HG02970 (cell line): ENCODE measurements around the gene SERTAD1.
A peak's percentile ranks its signal among the peaks of the same experiment; 100 is the strongest.

ENCODE experiments used
- ATAC-seq: cut with Tn5 transposase; IDR thresholded peaks from one replicate; pipeline ENCODE4 v1.9.1; 2021; ENCODE audit warnings: mild to moderate bottlenecking, moderate library complexity, moderate number of reproducible peaks; ENCODE audit not compliant: unreplicated experiment, low FRiP score

Gene SERTAD1

DNA sequence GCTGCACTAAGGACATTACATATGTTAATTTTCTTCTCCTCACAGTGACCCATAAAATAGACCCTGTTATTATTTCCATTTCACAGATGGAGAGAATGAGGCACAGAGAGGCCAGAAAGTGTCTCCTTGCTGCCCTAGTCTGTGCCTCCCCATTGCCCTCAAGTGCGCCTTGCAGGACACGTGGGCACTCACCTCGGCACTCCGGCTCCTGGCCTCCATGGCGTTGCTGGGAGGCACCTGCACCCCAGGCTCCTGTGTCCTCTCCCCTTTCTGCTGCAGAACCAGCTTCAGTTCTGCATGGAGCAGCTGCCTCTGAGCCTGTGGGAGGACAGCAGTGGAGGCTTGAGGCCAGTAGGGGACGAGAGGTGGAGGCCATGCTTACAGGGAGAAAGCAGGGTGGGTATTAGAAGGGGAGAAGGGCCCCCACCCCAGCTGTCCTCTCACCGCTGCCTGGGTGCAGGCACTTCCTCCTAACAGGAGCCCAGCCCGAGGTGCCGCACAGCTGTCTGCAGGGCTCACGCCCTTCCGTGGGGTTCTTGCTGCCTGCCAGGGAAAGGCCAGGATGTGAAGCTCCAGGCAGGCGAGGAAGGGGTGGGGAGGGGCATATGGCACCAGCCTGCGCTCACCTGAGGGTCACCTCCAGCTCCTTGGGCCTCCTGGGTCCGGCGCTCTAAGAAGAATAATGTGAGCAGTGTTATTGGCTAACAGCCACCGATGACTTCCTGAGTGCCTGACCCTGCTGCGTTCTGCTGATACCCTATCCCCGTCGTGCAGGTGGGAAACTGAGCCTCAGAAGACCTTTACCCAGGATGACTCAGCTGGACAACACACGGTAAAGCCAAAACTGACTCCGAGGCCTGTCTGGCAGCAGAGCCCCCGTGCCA, 17.8 kb downstream of the SERTAD1 start:
- no peak for ATAC-seq

DNA sequence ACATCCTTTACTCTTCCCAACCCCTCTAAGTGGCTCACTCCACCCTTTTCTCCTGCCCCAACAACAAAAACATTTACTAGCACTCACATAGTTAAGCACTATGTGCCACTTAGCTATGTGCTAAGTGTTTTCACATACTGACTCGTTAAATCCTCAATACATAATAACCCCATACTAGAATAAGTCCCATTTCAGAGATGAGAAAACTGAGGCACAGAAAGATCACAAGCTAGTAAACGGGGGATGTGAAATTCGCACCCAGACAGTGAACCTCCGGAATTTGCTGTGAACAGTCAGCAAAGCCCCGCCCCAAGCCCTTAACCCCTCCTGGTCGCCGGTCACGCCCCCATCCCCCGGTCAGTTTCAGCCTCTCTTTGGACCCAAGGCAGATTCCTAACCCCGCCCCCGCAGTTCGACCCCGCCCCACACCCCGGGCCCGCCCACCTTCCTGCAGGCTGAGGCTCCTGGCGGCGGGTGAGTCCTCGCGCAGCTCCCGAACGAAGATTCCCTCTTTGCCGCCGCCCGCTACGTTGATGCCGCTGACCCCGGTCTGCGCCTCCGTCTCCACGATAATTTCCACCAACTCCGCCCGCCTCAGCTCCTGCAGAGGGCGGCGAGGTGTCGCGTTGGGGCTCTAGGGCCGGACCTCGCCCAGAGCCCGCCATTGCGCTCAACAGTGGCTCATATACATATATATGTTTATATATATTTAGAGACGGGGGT, 22.4 kb downstream of the SERTAD1 start:
- peak; percentile 52 for ATAC-seq

DNA sequence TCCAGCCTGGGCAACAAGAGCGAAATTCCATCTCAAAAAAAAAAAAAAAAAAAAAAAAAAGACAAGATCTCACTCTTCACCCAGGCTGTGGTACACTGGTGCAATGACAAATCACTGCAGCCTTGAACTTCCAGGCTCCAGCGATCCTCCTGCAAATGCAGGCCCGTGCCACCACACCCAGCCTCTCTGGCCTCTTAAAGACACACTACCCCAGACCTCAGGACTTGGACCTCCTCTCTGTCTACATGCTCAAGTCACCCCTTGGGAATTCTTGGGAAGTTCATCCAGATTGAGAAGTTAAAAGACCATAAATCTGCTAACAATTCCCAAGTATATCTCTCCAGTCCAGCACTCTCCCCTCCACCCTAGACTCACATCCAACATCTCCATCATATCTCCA, 25.2 kb downstream of the SERTAD1 start:
- ATAC-seq = no peak

DNA sequence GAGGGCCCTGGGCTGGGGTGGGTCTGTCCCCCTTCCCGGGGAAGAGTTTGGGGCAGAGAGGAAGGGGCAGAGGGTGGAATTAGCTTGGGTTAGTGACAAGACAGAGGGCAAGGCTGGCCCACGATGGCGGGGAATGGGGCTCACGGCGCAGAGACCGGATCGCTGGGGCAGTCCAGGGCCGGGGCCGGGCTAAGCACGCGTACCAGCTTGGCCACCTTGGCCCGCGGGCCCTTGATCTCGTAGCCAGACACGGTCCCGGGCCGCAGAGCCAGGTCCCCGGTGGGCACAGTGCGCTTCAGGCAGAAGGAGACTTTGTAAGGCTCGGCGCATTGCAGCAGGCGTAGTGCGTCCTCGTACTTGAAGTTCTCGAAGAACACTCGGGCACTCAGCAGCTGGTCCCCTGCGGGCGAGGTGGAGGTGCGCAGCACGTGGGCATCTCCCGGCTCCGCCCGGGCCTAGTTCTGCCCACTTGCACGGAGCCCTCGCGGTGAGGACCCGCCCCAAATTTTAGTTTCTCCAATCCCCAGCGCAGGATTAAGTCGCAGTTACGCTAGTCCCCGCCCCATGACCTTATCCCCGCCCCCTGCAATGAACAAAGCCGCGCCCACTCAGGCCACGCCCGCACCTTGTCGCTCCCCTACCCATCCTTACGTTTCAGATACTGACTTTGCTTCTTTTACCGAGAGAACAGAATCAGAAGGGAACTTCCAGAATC, 27.2 kb downstream of the SERTAD1 start:
- ATAC-seq = no peak

DNA sequence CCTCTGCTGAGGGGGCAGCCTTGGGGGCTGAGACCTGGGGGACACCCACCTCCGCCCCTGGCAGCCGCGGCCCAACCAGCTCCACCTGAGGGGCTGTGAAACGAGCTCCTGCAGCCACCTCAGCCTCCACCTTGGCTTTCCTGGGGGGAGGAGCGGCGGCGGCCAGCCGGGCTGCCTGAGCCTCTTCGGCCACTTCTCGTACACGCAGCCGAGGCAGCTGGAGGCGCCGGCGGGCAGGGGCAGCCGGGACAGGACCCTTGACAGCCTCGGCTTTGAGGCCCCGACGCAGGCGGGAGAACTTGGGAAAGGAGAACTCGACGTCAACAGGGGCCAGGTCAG, 28.3 kb downstream of the SERTAD1 start:
- no peak for ATAC-seq

DNA sequence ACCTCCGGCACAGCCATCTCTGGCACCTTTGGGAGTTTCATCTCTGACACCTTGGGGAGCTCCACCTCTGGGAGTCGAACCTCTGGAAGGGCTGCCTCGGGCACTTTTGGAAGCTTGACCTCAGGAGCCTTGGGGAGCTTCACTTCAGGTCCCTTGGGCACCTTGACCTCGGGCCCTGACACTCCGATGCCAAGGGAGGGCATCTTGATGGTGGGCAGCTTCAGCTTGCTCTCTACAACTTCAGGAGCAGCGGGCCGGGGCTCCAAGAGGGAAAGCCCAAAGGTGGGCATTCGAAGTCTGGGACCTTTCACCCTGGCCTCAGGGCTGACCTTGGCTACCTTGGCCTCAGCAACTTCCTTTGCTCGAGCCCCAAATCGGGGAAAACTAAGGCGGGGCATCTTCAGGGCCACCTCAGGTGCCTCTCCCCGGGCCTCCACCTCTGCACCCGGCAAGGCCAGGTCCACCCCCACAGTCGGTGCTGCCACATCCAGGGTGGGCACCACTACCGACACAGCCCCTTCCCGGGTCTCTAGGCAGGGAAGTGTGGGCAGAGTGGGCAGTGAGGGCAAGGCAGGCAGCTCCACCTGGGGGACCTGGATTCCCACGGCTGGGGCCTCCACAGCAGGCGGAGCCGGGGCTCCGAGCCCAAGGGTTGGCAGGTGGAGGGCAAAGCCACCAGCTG, 28.8 kb downstream of the SERTAD1 start:
- ATAC-seq = no peak

DNA sequence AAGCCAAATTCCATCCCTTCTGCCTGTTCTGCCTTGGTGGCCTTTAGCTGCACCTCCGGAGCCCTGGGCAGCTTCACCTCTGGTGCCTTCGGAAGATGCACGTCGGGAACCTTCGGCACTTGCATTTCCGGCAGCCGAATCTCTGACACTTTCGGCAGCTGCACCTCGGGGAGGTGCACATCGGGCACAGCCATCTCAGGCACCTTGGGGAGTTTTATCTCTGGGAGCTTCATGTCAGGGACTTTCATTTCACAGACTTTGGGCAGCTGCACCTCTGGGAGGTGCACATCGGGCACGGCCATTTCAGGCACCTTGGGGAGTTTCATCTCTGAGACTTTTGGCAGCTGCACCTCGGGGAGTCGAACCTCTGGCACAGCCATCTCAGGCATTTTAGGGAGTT, 29.8 kb downstream of the SERTAD1 start:
- no peak for ATAC-seq

DNA sequence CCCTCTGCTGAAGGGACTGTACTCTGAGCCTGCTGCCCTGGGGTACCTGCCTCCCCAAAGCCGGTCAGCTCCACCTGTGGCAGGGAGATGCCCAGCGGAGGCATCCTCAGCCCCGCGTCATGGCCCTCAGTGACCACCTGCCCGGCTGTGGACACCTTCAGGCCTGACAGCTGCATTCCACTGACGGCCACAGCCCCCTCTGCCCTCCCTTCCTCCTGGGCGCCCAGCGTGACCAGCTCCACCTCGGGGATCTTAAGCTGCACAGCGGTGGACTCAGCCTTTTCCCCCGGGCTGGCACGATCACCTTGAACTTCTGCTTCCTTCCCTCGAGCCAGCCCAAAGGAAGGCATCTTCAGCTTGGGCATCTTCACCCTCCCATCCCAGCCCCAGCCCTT, 31.0 kb downstream of the SERTAD1 start:
- ATAC-seq = no peak

DNA sequence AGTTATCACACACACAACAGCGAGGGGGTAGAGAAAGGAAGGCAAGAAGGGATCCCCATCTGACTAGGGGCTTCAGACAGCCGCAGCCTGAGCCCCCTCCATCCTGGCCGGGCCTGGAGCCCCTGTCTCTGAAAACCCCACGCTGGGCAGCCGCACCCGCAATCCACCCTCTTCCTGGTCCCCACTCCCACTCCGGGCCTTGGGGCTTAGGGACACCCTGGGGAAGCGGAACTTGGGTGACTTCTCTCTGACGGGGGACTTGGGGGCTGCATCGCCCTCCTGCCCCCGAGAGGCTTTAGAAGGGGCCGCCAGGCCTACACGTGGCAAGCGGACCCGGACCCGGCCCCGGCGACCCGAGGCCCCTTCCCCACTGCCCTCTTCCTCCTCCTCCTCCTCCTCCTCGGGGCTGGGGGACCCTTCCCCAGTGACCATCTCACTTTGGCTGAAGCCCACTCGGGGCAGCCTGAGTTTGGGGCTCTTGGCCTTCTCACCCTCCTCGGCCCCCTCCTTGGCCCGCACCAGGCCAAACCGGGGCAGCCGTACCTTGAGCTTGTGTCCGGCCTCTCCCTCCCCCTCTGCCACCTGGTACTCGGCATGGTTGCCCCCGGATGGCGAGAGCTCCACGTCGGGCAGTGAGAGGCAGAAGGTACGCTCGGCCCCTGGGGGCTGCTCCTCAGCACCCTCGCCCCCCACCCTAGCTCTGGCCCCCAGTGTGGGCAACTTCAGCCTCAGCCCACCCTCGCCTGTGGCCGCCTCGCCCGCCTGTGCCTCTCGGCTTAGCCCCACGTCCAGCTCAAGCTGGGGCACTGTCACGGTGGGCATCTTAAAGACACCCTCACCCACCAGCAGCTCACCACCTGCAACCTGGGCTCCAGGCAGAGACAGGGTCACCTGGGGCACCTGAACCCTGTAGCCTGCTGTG, 31.6 kb downstream of the SERTAD1 start:
- no peak for ATAC-seq

DNA sequence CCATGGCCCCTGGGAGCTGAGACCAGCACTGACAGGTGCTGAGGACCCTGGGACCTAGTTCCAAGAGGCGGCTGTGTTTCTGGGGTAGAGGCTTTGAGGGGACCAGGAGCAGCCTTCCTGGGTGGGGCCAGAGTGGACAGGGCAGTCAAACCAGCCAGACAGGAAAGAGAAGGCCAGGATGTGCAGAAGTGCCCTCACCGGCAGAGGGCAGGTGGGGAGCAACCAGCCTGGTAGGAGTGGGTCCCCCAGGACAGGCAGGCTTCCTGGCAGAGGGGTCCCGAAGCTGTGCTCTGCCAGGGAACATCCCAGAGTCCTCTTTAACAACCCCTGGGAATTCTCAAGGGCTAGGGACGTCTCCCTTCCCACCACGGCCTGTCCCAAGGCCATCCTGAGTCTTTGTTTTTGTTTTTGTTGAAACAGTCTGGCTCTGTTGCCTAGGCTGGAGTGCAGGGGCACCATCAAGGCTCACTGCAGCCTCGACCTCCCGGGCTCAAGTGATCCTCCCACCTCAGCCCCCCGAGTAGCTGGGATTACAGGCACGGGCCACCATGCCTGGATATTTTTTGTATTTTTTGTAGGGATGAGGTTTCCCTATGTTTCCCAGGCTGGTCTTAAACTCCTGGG, 32.8 kb downstream of the SERTAD1 start:
- no peak for ATAC-seq

DNA sequence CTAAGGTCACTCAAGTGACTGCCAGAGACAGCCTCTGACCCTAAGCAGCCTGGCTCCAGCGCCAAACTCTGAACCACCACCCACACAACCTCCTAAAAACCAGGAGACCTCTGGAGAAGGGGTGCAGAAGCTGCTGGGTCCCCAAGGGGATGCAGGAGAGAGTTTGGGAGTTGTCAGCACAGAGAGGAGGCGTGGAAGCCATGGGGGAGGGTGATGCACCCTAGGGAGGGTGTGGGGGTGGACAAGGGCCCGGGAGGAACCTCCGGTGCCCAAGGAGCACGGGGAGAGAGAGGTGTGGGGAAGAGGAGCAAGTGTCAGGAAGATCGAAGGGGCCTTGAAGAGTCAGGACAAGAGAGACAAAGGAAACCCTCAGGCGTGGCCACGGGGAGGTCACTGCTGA, 33.7 kb downstream of the SERTAD1 start:
- no peak for ATAC-seq

DNA sequence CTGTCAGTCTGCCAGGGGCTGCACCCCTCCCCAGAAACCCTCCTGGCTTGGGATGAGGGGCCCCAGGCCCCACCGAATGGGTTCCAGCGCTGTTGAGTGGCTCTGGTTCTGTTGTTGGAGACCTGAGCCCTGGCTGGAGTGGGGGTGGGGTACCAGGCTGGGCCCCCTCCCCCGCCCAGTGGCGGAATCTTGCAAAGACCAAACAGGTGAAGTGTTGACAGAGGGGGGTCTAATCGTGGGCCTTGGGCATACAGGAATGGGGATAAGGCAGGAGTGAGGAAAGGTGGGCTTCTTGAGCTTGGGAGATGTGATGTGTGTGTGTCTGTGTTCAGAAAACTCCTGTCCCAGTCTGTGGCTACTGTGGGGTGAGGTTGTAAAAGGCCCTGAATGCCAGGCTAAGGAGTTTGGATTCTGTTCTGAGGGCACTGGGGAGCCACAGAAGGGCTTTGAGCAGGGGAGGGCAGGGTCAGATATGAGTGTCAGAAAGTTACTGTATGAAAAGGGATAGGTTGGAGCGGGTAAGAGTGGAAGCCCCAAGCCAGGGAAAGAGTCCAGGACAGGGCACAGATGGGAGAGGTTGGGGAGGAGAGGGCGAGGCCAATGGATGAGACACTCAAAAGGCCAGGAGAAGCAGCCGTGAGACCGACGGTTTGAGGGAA, 35.6 kb downstream of the SERTAD1 start, which contains the start of gene HIPK4:
Gene HIPK4, minus strand, starts transcription at position 98 of the 659 bp plus-strand sequence. CDS start 279 bp downstream, outside the sequence.
- no peak for ATAC-seq

DNA sequence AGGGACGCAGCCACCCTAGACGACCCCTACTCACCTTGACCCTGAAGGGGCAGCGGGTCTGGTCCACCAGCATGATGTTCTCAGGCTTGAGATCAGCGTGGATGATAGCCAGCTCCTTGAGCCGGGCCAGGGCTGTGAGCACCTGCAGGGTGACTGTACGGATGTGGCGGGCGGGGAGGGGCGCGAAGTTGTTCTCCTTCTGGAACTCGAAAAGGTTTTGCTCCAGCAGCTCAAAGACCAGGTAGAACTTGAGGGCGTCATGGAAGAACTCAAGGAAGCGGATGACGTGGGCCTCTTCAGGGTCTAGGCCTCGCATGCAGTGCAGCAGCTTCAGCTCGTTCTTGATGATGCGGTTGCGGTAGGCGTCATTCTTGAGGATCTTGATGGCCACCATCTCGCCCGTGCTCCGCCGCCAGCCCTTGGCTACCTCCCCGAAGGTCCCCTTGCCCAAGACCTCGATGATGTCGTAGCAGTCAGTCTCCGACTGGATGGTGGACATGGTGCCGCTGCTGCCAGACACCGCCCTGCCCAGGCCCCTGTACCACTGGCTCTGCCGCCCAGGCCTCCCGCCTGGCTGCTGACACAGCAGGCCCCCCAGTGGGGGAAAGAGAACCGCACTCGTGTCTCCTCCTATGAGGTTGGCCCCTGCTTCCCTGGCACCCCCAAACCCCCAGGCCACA, 36.2 kb downstream of the SERTAD1 start:
- ATAC-seq = no peak

DNA sequence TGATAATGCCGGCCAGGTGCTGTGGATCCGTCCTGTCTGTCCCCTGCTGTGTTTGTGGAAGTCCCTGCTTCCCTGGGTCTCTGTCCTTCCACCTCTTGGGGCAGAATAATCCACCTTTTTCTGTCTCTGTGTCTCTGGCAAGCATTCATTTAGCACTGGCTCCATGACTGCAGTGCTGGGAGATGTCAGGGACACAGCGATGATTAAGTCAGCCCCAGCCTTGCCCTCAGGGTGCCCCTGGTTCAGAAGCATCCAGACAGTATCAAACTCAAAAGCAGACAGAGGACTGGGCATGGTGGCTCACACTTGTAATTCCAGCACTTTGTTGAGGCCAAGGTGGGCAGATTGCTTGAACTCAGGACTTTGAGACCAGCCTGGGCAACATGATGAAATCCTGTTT, 37.3 kb downstream of the SERTAD1 start:
- no peak for ATAC-seq

DNA sequence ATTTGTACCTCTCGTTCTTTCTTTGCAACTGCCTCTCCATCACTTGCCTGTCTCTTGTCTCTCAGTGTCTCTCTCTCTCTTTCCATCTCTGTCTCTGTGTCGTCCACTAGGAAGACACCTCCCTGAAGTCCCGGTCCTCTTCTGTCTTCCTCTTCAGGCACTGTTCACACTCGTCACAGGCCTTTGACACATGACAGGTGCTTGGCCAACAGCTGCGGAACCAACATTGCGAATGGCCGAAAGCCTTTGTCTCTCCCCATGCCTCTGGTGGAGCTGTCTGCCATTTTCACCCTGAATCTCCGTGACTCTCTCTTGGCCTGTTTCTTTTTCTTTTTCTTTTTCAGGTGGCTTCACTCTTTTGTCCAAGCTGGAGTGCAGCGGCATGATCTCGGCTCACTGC, 38.6 kb downstream of the SERTAD1 start:
- ATAC-seq = no peak

DNA sequence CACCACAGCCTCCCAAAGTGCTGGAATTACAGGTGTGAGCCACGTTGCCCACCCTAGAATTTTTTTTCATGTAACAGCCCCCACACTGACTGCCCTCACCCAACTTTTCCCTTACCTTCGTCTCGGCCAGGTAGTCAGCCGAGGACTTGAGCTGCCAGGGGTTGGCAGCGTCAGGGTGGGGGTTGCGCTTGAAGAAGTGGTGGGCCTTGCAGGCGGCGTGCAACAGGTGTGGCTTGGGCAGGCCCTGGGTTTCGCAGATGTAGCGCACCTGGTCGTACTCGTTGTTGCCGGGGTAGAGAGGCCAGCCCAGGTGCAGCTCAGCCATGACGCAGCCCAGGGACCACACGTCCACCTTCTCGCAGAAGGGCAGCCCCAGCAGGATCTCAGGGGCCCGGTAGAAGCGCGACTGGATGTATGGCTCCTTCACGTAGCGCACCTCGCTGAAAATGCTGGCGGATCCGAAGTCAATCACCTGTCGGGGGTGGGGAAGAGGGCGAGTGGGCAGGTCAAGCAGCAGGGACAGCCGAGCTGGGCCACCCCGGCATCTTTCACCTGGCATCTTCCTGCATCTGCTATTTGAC, 42.0 kb downstream of the SERTAD1 start:
- ATAC-seq = no peak

DNA sequence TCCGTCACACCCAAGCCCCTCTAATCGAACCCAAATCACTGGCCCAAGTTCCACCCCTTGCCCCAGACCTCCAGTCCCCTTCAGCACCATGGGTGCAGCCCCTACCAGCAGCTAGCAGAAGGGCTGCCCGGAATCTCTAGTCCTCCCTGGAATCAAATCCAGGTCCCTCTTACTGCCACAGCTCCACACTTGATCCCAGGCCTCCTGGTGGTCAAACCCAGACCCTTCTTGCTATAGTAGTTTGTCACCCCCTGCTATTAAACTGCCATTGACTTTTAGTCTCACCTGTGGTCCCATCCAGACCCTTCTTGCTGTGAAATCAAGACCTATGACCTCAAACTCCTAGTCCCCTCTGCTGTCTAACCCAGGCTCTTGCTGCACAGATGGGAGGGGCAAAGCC, 44.5 kb downstream of the SERTAD1 start:
- no peak for ATAC-seq
